HG03135 (cell line): ENCODE data around the gene GRAMD1C.
A peak's percentile ranks its signal among the peaks of the same experiment; 100 is the strongest.
"Not testable (repeated sequence)": the region's sequence is repeated elsewhere in the genome, so short reads cannot be mapped to it uniquely, and the experiment has no call there.

Experiments
- ATAC-seq: cut with Tn5 transposase; IDR thresholded peaks from one replicate; pipeline ENCODE4 v1.9.1; 2021; ENCODE audit warnings: mild to moderate bottlenecking, moderate library complexity; ENCODE audit not compliant: unreplicated experiment

The GRAMD1C gene

DNA sequence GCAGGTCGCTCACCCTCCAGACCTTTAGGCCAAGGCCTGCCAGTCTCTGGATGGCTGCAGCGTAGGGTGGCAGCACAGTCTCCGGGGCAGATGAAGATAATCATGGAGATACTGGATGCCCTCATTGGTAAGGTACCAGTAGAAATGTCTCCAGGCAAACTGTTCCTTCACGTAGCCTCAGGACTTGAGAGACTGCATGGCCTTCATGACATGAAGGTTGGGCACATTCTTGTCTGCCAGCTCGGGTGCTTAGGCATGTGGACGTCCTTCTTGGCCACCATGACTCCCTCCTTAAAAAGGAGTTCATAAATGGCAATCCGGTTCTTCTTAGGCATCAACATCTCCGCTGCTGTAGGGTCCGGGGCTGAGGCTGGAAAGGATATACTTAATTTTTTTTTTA, 11.8 kb downstream of the GRAMD1C start:
- ATAC-seq = not testable (repeated sequence)

DNA sequence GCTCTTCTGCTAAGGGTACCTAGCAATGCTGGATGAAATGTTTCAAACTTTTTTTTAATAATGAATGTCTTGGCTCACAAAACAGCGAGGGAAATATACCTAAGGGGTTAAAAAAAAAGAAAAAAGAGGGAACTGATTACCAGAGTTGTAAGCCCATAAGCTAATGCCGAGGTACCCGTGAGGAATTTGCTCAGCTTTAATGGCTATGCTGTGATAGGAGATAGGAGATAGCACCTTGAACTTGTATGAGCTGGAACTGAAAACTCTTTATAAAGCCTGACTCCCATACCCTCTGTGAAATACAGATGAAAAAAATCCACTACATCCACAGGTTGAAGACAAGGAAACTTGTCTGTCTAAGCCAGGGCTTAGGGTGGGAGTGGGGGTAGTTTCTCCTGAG, 13.9 kb downstream of the GRAMD1C start:
- no peak for ATAC-seq

DNA sequence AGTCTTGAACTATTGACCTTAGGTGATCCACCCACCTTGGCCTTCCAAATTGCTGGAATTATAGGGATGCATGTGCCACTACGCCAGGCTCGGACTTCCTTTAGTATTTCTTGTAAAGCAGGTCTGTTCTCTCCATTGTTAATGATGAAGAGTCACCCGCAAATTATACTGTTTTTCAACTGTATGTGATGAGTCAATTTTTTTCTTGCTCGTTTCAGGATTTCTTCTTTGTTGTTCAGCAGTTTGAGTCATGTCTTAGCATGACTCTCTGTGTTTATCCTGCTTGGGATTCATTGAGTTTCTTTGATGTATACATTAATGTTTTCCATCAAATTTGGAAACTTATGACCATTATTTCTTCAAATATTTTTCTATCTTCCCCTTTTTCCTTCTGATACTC, 28.9 kb downstream of the GRAMD1C start:
- ATAC-seq = no peak

DNA sequence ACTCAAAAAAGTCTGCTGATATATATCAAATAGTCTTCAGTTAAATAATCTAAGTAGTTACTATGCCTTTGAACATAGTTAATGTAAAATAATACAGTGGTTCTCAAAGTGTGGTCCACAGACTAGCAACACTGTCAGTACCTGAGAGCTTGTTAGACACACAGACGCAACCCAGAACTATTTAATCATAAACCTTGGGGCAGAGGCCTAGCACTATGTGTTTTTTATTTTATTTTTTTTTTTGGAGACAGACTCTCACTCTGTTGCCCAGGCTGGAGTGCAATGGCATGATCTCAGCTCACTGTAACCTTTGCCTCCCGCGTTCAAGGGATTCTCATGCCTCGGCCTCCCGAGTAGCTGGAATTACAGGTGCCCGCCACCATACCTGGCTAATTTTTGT, 34.7 kb downstream of the GRAMD1C start:
- no peak for ATAC-seq

DNA sequence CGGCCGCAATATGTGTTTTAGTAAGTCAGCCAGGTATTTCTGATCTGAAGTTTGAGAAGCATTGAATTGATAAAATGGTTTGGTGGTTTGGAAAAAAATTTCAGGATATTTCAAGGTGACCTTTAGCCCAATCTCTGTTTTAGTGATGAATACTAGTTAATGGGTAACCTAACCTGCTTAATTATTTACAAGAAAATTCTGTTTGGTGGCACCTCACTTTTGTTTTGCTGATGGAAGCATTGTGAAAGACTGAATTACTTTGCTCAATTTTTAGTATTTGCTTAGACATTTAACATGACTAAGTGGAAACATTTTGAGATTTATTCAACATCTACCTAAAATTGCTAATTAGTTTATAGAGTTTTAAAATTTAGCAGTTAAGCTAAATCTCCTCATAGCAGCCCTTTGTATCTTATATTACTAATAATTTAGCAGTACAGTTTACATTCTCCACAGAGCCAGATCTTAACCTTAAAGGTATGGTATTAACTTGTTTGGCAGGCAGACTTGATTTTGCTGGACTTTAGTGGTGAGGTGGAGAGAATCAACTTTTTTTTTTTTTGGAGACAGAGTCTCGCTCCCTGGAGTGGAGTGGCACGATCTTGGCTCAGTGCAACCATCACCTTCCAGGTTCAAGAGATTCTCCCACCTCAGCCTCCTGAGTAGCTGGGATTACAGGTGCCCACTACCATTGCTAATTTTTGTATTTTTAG, 35.4 kb downstream of the GRAMD1C start:
- no peak for ATAC-seq

DNA sequence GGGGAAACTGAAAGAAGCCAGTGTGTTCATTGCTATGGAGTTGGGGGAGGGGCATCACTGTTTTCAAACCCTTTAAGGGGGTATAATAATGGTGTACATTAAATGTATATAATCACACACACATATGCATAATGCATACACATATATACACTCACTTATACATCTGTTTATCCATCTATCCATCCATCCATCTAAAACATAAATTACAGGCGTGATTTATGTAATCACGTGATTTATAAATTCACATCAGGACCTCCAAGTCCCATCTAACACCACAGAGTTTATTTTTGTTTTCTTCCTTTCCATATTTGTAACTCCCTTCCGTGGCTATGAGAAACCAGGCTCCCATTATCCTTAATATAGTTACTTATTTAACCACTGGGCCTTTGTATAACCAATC, 39.8 kb downstream of the GRAMD1C start:
- no peak for ATAC-seq

DNA sequence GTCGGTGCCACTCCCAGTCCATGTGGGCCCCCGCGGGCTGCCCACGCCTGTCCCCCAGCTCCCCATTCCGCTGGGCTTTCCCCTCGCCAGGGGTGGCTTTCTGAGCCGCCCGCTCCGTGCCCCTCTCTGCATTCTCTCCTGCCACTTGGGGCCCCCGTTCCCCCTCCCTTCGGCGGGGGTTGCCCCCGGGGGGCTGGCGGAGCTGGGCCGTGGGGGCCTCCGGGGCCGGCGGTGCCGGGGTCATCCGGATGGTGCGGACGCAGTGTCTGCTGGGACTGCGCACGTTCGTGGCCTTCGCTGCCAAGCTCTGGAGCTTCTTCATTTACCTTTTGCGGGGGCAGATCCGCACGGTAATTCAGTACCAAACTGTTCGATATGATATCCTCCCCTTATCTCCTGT, 46.5 kb downstream of the GRAMD1C start:
- no peak for ATAC-seq

DNA sequence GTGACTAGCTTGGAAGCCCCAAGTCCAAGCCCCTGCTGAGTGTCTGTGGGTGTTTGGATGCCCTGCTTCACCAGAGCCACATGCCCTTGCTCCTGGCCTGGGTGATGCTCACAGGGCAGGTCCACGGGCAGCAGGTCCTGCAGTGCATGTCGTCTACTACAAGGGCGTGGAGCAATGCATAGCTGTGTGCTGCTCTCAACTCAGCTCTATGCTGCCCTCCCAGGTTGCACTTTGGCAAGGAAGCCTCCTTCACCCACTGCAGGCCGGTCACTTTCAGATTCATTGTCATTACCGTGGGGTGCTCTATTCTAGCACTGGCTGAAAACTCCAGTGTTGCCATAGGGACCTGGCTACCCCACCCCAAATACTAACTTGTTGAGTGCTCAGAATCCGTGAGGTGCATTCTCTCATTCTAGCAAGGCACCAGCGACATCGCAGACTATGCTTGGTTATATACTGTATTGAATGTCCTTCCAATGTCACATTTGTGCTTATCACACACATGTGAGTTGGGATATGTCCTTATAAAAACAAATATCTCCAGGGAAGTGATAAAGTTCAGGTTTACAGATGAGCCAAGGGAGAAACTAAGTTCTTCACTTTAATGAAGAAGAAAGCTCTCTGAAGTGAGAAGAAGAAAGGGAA, 51.8 kb downstream of the GRAMD1C start:
- ATAC-seq = no peak

DNA sequence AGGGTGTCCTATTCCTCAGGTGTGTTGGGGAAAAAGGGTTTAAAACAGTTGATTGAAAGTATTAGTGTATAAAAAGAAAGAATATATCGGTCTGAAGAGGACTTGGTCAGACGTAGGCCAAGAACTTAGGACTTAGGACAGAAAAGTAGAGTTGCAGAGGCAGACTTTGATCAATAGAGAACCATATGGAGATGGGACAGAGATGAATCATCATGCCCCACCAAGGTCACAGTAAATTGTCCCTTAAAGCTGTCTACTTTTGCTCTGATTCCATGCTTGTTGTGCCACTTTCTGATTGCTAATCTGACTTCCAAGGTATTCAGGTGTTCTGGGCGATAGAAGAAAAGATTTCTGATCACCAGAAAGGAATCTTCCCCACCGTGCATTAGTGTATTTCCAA, 56.3 kb downstream of the GRAMD1C start:
- ATAC-seq = no peak

DNA sequence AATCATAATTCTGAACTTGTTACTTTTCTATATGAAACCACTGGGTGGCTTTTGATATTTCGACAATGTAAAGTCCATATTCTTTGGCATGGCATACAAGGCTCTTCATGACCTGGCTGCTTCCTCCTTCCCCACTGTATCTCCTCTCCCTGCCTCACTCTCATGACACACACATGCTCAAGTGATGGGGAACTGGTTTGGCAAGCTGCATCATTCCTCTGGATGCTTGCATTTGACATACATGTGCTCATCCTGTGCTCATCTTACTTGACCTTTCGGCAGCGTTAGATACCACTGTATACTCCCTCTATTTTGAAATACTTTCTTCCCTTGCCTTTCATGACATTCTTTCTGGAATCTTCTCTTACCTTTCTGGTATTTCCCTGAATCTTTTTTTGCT, 57.4 kb downstream of the GRAMD1C start:
- ATAC-seq = no peak

DNA sequence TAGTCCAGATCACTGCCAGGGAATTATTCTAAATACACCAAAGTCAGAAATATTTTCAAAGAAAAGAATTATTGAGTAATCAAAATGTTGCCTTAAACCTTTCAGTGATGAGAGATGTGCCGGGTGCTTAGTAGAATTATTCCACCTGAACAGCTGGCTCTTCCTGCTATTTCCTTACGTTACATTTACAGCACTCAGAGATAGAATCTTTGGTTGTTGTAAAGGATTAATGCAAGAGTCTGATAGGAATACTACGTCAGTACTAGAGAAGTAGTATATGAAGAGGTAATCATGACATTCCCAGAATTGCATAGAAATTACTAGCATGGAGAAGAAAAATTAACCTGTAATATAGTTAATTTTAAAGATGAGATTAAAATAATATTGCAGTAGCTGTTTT, 58.3 kb downstream of the GRAMD1C start:
- no peak for ATAC-seq

DNA sequence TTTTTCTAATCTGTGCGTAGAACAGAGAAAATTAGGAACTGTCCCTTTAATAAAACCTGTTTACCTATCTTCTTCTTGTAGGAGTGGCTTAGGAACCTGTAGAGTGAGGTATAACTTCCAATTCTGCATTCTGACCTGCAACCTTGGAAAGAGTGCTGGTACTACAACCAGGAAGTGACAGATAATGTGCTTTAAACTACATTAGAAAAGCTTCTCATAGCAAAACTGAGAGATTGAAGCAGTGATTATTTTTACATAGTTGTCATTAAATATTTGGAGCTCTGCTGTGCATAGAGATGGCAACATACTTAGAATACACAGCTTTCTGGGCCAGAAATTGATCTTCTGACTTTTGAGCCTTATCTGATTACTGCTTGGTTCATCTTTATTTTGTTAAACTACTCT, 58.8 kb downstream of the GRAMD1C start:
- no peak for ATAC-seq

DNA sequence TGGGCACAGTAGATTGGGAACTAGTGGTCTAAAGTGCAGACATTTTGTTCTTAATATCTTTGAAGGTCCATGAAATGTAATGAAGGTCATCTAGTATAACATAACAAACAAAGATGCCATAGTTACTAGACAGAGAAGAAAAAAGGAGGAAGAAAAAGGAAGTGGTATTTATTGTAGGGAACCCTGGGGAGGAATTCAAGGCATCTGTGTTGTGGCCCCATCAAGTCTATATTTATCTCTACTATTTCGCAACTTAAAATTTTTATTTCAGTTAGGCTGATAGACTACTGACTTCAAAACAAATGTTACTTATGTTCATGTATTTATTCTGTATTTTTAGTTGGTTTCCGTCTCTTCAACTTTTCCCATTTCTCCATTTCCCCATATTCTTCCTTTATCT, 60.3 kb downstream of the GRAMD1C start:
- no peak for ATAC-seq

DNA sequence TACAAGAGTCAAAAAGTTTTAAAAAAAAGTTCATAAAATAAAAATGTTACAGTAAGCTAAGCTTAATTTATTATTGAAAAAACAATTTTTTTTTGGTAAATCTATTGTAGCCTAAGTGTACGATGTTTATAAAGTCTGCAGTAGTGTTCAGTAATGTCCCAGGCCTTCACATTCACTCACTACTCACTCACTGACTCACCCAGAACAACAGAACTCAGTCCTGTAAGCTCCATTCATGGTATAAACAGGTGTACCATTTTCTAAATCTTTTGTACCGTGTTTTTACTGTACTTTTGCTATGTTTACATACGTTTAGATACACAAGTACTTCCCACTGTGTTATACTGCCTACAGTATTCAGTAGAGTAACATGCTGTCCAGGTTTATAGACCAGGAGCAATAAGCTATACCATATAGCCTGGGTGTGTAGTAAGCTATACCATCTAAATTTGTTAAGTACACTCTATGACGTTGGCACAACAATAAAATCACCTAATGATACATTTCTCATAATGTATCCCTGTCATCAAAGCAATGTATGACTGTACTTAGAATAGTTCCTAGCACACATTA, 68.1 kb downstream of the GRAMD1C start:
- ATAC-seq = no peak

DNA sequence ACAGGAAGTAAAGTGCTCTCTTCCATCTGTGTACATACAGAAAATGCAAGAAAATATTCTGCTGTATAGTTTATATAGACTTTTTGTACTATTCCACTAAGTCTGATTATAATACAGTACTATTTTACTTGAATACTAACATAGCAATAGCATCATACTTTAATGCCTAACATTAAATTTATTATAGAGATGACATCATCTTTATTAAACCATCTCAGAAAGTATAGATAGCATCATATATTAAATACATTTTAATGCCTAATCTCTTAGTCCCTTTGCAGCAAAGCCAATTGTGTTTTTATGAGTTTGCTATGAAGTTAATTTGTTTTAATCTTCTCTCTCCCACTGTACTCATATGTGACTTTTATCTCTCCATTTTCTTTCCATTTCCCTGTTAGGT, 69.5 kb downstream of the GRAMD1C start:
- no peak for ATAC-seq

DNA sequence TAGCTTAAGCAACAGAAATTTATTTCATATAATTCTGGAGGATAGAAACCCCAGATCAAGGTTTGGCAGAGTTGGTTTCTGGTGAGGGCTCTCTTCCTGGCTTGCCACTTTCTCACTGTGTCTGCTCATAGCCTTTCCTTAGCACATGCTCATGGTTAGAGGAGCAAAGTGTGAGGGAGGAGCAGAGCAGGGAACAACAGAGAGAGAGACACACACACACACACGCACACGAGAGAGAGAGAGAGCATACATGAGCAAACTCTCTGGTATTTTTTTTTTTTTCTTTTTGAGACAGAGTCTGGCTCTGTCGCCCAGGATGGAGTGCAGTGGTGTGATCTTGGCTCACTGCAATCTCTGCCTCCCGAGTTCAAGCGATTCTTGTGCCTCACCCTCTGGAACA, 72.4 kb downstream of the GRAMD1C start:
- ATAC-seq = no peak

DNA sequence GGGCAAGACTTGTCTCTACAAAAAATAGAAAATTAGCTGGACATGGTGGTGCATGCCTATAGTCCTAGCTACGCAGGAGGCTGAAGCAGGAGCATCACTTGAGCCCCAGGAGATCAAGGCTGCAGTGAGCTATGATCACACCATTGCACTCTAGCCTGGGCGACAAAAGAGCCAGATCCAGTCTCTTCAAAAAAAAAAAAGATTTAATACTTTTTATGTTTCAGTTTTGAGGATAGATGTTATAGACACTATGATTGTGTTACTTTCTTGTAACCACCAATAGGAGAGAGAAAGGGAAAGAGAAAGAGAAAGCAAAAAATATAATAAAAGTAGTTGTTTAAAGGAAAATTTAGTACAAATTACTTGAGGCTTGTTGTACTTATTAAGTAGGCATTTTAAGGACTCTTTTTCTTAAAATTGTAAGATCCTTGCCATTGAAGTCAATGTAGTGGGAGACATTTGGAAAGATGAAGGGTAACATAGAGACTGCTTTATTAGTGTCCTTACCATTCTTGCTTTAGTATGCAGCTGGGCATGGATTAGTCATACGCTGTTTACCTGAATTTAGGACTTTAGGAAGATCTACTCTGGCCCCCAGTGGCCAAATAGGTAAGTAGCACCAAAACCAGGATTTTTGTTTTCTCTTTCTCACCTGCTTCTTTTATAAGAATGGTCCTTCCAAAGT, 74.1 kb downstream of the GRAMD1C start:
- peak; percentile 91 for ATAC-seq

DNA sequence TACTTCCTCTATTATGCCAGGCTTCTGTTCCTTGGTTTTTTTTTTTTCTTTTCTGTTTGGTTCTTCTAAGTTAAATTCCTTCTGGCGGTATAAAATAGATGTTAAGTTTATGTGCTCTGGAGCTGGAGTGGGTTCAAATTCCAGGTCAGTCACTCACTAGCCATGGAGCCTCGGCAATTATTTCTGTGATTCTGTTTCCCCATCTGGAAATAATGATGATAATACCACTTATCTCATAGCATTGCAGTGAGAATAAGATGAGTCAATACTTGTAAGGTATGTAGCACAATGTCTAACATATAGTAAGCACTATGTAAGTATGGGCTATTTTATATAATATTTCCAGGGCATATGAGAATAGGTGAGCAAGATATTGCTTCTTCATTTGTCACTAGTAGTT, 76.1 kb downstream of the GRAMD1C start:
- ATAC-seq = no peak

DNA sequence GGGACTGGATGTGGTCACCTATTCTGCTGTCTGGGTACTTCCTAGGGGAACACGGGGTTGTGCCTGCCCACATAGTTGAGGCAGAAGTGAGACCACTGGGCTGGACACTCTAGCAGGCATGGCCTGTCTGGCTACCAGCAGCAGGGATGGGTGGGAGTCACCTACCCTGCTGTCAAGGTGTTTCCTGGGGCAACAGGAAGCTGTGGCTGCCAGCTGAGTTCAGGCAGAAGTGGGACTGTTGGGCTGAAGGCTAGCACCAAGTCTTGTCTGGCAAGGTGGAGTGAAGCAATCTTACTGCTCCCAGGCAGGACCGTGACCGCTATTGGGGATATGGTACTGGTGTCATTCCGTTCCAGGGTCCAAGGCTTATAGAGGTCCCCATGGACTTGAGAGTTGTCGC, 89.0 kb downstream of the GRAMD1C start:
- ATAC-seq = no peak

DNA sequence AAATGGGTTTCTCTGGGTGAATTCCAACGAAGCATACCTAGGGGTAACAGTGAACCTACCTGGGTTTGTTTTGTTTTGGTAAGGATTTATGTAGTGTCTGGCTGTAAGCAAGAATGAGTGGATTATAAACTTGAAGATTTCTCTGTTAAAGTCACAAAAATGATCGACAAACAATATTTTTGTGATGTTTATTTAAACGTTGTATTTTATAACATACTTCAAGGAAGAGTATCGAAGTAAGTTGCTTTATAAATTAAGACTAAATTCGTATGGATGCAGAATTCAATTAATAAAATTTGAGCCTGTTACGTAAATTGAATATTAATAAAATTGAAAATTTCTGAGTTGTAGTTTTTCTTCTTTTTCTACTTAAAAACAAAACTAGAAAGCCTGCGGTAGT, 108.2 kb downstream of the GRAMD1C start:
- no peak for ATAC-seq

DNA sequence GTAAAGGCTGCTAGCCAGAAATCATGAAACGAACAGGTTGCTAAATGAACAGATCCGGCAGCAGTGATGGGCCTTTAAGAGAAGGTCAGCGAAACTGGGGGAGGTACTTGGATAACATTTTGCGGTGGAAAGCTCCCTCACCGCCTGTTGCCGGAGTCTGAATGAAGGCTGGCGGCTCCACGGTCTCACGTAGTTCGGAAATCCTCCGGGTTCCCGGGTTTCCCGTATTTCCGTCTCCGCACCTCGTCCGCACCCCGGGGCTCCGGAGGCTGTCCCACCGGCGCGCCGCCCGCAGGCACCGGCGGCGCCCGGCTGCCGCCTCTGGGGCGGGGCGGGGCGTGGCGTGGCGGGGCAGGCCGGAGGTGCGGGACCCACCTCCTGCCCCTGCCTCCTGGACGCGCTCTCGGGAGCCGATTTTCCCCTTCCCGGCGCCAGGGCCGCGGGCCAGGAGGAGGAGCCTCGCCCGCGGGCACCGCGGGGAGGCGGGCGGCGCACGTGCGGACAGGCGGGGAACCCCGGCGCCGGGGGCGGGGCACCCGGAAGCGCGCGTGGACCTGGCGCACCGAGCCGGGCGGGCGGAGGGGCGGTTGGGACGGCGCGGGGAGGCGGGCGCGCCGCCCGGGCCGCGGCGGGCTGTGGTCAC, 108.9 kb downstream of the GRAMD1C start, which contains the start of gene ZDHHC23:
Gene ZDHHC23 (plus strand): TSS at position 642 of the 643 bp plus-strand sequence. CDS start 790 bp downstream, outside the sequence.
- ATAC-seq = peak; percentile 71
